OCI-LY7 (cell line): ENCODE measurements around the gene TMEM207.

Experiments used
- CTCF ChIP-seq: fragments of 200-600 bp; sonication (generic); conservative IDR thresholded peaks from 2 replicates; pipeline ENCODE4 v1.5.1; 2014; ENCODE audit warnings: mild to moderate bottlenecking, antibody characterized with exemption, low read length, moderate library complexity, mixed read lengths
- EZH2phosphoT487 ChIP-seq: fragments of 200-600 bp; sonication (generic); IDR thresholded peaks from 2 replicates; pipeline ENCODE4 v1.6.1; 2018; ENCODE audit warnings: low read depth, borderline replicate concordance, mild to moderate bottlenecking, mixed run types, antibody characterized with exemption, low read length, moderate library complexity, mixed read lengths

- TF ChIP-seq CTCF (no peak), EZH2phosphoT487 (no peak)
Measured at GRCh38 chr3:190495796-190496195, 46.1 kb upstream of the TMEM207 start.
